Testis (tissue), 3 donors: ENCODE data around the gene ATP6V1B1. TPM values are rescaled to one million over a fixed set of nuclear protein-coding genes. Genes with fewer than 3 reads are reported as not detected.

Experiments used
- DNase-seq: peaks from one replicate; pipeline ENCODE4 v3.0.0-alpha.2; 2019
- H3K27ac ChIP-seq, 2 donors: fragments of 200-600 bp; sonication (generic); one replicate each; pipeline ENCODE4 v1.5.1; 2019
- H3K27me3 ChIP-seq: fragments of 200-600 bp; sonication (generic); one replicate; pipeline ENCODE4 v1.5.1; 2019
- H3K36me3 ChIP-seq: fragments of 200-600 bp; sonication (generic); one replicate; pipeline ENCODE4 v1.5.1; 2017; ENCODE audit warnings: low read depth; ENCODE audit errors: missing control alignments
- H3K4me1 ChIP-seq: fragments of 200-600 bp; sonication (generic); one replicate; pipeline ENCODE4 v1.5.1; 2019
- H3K4me3 ChIP-seq, 2 donors: fragments of 200-600 bp; sonication (generic); one replicate each; pipeline ENCODE4 v1.5.1; 2017 to 2019
- H3K9me3 ChIP-seq: fragments of 200-600 bp; sonication (generic); one replicate; pipeline ENCODE4 v1.5.1; 2017
- POLR2A ChIP-seq: fragments of 450-650 bp; IDR thresholded peaks from one replicate; pipeline ENCODE4 v1.6.1; 2017; ENCODE audit warnings: antibody characterized with exemption, mild to moderate bottlenecking, moderate library complexity
- WGBS, 2 donors: methylation state at CpG; one replicate each; pipeline ENCODE4 v1.1.5; 2018; 5-methylcytosine and 5-hydroxymethylcytosine counted together
- intact Hi-C: fragments of 100-400 bp; cut with DNase I; formaldehyde crosslinking; loops from one replicate; pipeline ENCODE4 v1.15.1; 2023; ENCODE audit warnings: low total_unique reads
- polyA plus RNA-seq: library from polyadenylated mRNA; stranded (reverse); fragments of 350-450 nt; fragmentation: Illumina TruSeq; extraction: RNeasy Lipid Tissue Mini Kit (QIAGEN cat#74804); gene quantifications from one replicate; pipeline ENCODE4 v1.2.3, GENCODE V29; 2014; ENCODE audit warnings: low read depth, low replicate concordance; ENCODE audit not compliant: insufficient read depth
- total RNA-seq, 2 donors: library from RNA; depleted of rRNA; stranded (reverse); fragments of >200 nt; gene quantifications; one replicate each; pipeline ENCODE4 v1.2.3, GENCODE V29; 2016
- TF ChIP-seq, protein P1 (sequence below), 3 experiments: fragments of 450-650 bp in 2 of 3; fragments of 200-600 bp in 1 of 3; sonication (generic) in 1 of 3; IDR thresholded peaks; one replicate each; pipeline ENCODE4 v1.5.1; 2016 to 2019; ENCODE audit warnings: antibody characterized with exemption in 3 of 3, mild to moderate bottlenecking in 2 of 3, moderate library complexity in 1 of 3

The ATP6V1B1 gene
- total and polyA plus RNA-seq, 3 donors from 2014 or later, result 1.7 to 2.9 TPM; not detected in 1

DNA sequence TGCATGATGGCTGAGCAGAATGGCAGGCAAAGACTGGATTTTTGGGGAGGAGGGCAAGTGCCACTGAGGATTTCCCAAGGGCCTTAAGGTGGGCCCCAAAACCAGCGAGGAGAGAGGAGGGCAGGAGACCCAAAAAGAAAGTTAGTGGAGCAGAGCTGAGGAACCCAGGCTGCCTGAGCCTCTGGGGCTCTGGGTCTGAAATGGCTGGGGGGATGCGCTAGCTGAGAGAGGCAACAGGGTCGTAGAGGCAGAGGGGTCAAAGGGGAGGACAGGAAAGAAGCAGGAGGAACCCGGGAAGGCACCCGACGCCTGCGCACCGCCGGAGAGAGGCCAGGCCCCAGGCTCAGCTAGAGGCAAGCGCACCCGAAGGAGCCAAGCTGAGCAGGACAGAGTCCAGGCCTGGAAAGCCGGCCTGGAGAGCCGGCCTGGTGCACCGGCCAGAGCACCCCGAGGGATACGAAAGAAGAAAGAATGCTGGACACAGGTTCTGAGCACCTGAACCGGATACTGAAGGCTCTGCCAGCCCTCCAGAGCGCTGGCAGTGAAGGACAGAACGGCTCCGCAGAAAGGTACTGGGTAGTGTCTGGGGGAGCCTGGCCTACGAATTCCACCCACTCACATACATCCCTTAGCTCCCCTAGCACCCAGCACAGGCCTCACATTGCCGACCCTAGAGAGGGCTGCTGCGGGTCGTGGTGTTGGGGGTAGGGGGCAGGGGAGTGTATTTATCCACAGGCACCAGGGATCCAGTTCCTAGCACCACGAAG is 39.5 kb upstream of the ATP6V1B1 start:
- H3K9me3 ChIP-seq, result no peaks in the 10 kb centered on the region
- H3K27ac ChIP-seq, result no peak overlapping the region
- 25 to 26% methylated on average over 9 to 25 of the region's 25 CpGs for WGBS, 2 donors
- no peak overlapping the region for H3K4me3 ChIP-seq
- H3K4me1 ChIP-seq, result peaks cover 15% of the 10 kb centered on the region
- DNase-seq, result no peak
- no peaks in the 10 kb centered on the region for H3K36me3 ChIP-seq
- intact Hi-C loops, result no loop called here
- TF ChIP-seq, protein P1, sequence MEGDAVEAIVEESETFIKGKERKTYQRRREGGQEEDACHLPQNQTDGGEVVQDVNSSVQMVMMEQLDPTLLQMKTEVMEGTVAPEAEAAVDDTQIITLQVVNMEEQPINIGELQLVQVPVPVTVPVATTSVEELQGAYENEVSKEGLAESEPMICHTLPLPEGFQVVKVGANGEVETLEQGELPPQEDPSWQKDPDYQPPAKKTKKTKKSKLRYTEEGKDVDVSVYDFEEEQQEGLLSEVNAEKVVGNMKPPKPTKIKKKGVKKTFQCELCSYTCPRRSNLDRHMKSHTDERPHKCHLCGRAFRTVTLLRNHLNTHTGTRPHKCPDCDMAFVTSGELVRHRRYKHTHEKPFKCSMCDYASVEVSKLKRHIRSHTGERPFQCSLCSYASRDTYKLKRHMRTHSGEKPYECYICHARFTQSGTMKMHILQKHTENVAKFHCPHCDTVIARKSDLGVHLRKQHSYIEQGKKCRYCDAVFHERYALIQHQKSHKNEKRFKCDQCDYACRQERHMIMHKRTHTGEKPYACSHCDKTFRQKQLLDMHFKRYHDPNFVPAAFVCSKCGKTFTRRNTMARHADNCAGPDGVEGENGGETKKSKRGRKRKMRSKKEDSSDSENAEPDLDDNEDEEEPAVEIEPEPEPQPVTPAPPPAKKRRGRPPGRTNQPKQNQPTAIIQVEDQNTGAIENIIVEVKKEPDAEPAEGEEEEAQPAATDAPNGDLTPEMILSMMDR (IDR thresholded peaks at IDR 0.05), result no peak
- no peak for TF ChIP-seq POLR2A
- H3K27me3 ChIP-seq, result no peaks in the 10 kb centered on the region

- Histone ChIP-seq H3K36me3 (no peaks in the 10 kb centered on the region), H3K27me3 (no peaks in the 10 kb centered on the region), H3K4me3 (no peak overlapping the region), H3K9me3 (no peaks in the 10 kb centered on the region), H3K27ac (no peak overlapping the region), H3K4me1 (peaks cover 15% of the 10 kb centered on the region)
- no peak for TF ChIP-seq POLR2A
- TF ChIP-seq, protein P1 (IDR thresholded peaks at IDR 0.05), result no peak
- intact Hi-C loops, result no loop called here
- 10% methylated on average over 12 to 16 of the region's 16 CpGs for WGBS, 2 donors
- DNase-seq, result no peak
Observed at GRCh38 chr2:70896765-70897202, 38.9 kb upstream of the ATP6V1B1 start.

DNA sequence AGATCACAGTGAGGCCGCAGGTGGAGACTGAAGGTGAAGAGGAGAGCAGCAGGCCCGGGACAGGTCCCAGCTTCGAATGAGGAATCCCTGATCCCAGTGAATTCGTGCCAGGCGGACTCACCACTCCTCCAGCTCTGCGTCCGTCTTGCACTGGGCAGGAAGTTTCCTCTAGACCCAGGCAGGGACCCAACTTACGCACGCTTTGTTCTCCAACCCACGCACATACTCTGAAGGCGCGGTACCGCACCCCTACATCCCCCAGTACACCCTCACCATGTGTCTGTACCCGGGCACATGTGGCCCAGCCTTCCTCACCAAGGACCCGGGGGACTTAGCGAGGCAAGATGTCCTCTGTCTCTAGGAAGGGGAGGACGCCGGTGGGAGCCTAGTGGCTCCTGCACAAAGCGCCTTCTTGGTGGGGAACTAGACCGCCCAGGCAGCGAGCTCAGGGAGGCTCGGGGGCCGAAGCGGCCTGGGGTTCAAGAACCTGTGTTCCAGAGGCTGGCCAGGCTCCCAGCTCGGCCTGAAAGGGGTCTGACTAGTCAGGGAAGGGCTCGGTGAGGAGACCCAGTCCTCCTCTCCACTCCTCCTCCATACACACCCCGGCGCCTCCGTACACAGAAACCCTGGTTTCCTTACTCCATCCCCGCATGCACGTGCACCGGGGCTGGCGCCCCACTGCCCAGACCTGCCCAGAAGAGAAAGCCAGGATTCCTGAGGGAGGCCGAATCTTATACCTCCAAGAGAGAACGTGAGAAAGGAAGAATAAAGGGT is 38.3 kb upstream of the ATP6V1B1 start:
- peaks cover 15% of the 10 kb centered on the region for H3K4me1 ChIP-seq
- H3K36me3 ChIP-seq, result no peaks in the 10 kb centered on the region
- no peaks in the 10 kb centered on the region for H3K9me3 ChIP-seq
- H3K27ac ChIP-seq, result no peak overlapping the region
- 2 to 5% methylated on average over 22 to 35 of the region's 35 CpGs for WGBS, 2 donors
- TF ChIP-seq, protein P1 (IDR thresholded peaks at IDR 0.05), result no peak
- TF ChIP-seq POLR2A, result no peak
- no peaks in the 10 kb centered on the region for H3K27me3 ChIP-seq
- no peak overlapping the region for H3K4me3 ChIP-seq
- intact Hi-C loops, result no loop called here
- DNase-seq, result no peak

- DNase-seq, result no peak
- Histone ChIP-seq H3K36me3 (no peaks in the 10 kb centered on the region), H3K27me3 (no peaks in the 10 kb centered on the region), H3K9me3 (no peaks in the 10 kb centered on the region), H3K27ac (no peak overlapping the region), H3K4me3 (no peak overlapping the region), H3K4me1 (peaks cover 15% of the 10 kb centered on the region)
- intact Hi-C loops, result no loop called here
- 2 to 6% methylated on average over 5 of the region's 5 CpGs for WGBS, 2 donors
- TF ChIP-seq, protein P1 (IDR thresholded peaks at IDR 0.05), result no peak
- no peak for TF ChIP-seq POLR2A
Observed at GRCh38 chr2:70897977-70898226, 37.8 kb upstream of the ATP6V1B1 start.
